Liver (tissue), 9 donors: Measurements from ENCODE around the gene TARM1. TPM values are rescaled to one million over a fixed set of nuclear protein-coding genes. Genes with fewer than 3 reads are reported as not detected.

ENCODE experiments used
- DNase-seq: peaks from one replicate; pipeline ENCODE4 v3.0.0-alpha.2; 2017; ENCODE audit warnings: low spot score
- H3K27ac ChIP-seq, 2 donors: one replicate each; pipeline ENCODE4 v1.7.0; 2013; ENCODE audit warnings: inconsistent platforms in 2 of 2, low read length in 2 of 2, control low read depth in 1 of 2, low read depth in 1 of 2, mild to moderate bottlenecking in 1 of 2
- H3K27me3 ChIP-seq, 4 donors: one replicate each; pipeline versions ENCODE4 v1.6.1 to v1.7.0; 2013; ENCODE audit warnings: low read length in 3 of 4, inconsistent platforms in 1 of 4, mild to moderate bottlenecking in 1 of 4, moderate library complexity in 1 of 4; ENCODE audit not compliant: control insufficient read depth in 4 of 4, insufficient read depth in 4 of 4
- H3K36me3 ChIP-seq, 4 donors: one replicate each; pipeline versions ENCODE4 v1.6.1 to v1.7.0; 2013; ENCODE audit warnings: low read length in 3 of 4, mild to moderate bottlenecking in 3 of 4, low read depth in 1 of 4, moderate library complexity in 1 of 4; ENCODE audit not compliant: control insufficient read depth in 4 of 4, insufficient read depth in 3 of 4
- H3K4me1 ChIP-seq, 4 donors: one replicate each; pipeline versions ENCODE4 v1.6.1 to v1.7.0; 2013; ENCODE audit warnings: low read length in 3 of 4, mild to moderate bottlenecking in 3 of 4, moderate library complexity in 1 of 4; ENCODE audit not compliant: control insufficient read depth in 4 of 4, insufficient read depth in 4 of 4
- H3K4me3 ChIP-seq, 3 donors: one replicate each; pipeline versions ENCODE4 v1.6.1 to v1.7.0; 2013; ENCODE audit warnings: low read length in 3 of 3, control low read depth in 1 of 3, low read depth in 1 of 3, mild to moderate bottlenecking in 1 of 3
- H3K9ac ChIP-seq, 2 donors: one replicate each; pipeline ENCODE4 v1.7.0; 2013; ENCODE audit warnings: low read length in 2 of 2, mild to moderate bottlenecking in 2 of 2, moderate library complexity in 2 of 2, control low read depth in 1 of 2, low read depth in 1 of 2
- H3K9me3 ChIP-seq, 4 donors: one replicate each; pipeline versions ENCODE4 v1.6.1 to v1.7.0; 2013; ENCODE audit warnings: low read length in 3 of 4; ENCODE audit not compliant: control insufficient read depth in 4 of 4
- EGR1 ChIP-seq, 2 donors: IDR thresholded peaks; 2 replicates each; pipeline ENCODE4 v1.6.1; 2016 to 2018; ENCODE audit warnings: antibody characterized with exemption in 2 of 2, low read depth in 2 of 2
- FOXA1 ChIP-seq: IDR thresholded peaks from 2 replicates; pipeline ENCODE4 v1.6.1; 2016; ENCODE audit warnings: antibody characterized with exemption
- GABPA ChIP-seq, 2 donors: IDR thresholded peaks in 1 of 2; conservative IDR thresholded peaks in 1 of 2; 2 replicates each; pipeline ENCODE4 v1.6.1; 2016; ENCODE audit warnings: antibody characterized with exemption in 2 of 2, mild to moderate bottlenecking in 1 of 2, moderate library complexity in 1 of 2
- HNF4G ChIP-seq: IDR thresholded peaks from 2 replicates; pipeline ENCODE4 v1.6.1; 2016; ENCODE audit warnings: antibody characterized with exemption
- NR2F2 ChIP-seq: IDR thresholded peaks from 2 replicates; pipeline ENCODE4 v1.6.1; 2016; ENCODE audit warnings: antibody characterized with exemption
- RAD21 ChIP-seq, 2 donors: IDR thresholded peaks; 2 replicates each; pipeline ENCODE4 v1.6.1; 2016; ENCODE audit warnings: antibody characterized with exemption in 2 of 2, mild to moderate bottlenecking in 2 of 2
- RXRA ChIP-seq, 2 donors: IDR thresholded peaks; 2 replicates each; pipeline ENCODE4 v1.6.1; 2017 to 2018; ENCODE audit warnings: antibody characterized with exemption in 2 of 2, mild to moderate bottlenecking in 1 of 2
- SP1 ChIP-seq: IDR thresholded peaks from 2 replicates; pipeline ENCODE4 v1.6.1; 2018; ENCODE audit warnings: antibody characterized with exemption, mild to moderate bottlenecking
- TAF1 ChIP-seq: conservative IDR thresholded peaks from 2 replicates; pipeline ENCODE4 v1.6.1; 2016; ENCODE audit warnings: antibody characterized with exemption, mild to moderate bottlenecking
- YY1 ChIP-seq: IDR thresholded peaks from 2 replicates; pipeline ENCODE4 v1.6.1; 2016; ENCODE audit warnings: antibody characterized with exemption, mild to moderate bottlenecking
- WGBS: extraction: QIAGEN DNeasy Blood & Tissue Kit; methylation state at CpG from one replicate; pipeline ENCODE4 v1.1.7; 2013; 5-methylcytosine and 5-hydroxymethylcytosine counted together
- polyA plus RNA-seq, 2 donors: library from polyadenylated mRNA; stranded (reverse) in 1 of 2; unstranded in 1 of 2; fragments of 200-250 nt in 1 of 2; fragments of >200 nt in 1 of 2; fragmentation: Nextera tagmentation in 1 of 2; extraction: Ambion mirVana in 1 of 2; gene quantifications; one replicate each; pipeline versions ENCODE4 v1.2.1 to v1.2.3, GENCODE V29; 2013 to 2015
- total RNA-seq, 2 donors: library from RNA; depleted of rRNA; stranded (reverse); fragments of >200 nt; gene quantifications; one replicate each; pipeline ENCODE4 v1.2.3, GENCODE V29; 2014
- TF ChIP-seq, protein P1 (sequence below): IDR thresholded peaks from 2 replicates; pipeline ENCODE4 v1.6.1; 2016; ENCODE audit warnings: antibody characterized with exemption
- TF ChIP-seq, protein P2 (sequence below): IDR thresholded peaks from 2 replicates; pipeline ENCODE4 v1.6.1; 2016; ENCODE audit warnings: antibody characterized with exemption
- donor health status: healthy.
- donor health status: healthy.
- donor health status: healthy.
- donor health status: healthy.
- donor health status: healthy.

TARM1 gene
- total and polyA plus RNA-seq, 4 donors: not detected

DNA sequence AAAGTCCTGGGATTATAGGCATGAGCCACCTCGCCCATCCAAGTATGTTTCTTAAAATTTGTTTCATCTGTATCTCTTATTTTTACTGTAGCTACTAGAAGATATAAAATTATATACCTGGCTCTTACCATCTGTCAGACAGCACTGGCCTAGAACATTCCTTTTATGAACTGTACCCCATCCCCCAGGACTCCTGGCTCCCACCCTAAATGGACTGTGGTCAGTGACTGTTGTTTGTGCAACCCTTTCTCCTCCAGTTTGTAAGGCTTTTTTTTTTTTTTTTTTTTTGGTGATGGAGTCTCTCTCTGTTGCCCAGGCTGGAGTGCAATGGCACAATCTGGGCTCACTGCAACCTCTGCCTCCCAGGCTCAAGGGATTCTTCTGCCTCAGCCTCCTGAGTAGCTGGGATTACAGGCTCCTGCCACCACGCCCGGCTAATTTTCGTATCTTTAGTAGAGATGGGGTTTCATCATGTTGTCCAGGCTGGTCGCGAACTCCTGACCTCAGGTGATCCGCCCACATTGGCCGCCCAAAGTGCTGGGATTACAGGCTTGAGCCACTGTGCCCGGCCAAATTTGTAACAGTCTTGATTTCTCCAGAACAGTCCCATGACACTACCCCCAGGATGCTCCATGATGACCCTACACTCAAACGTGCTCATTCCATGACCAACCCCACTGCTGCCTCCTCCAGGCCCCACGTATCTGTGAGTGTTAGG, 24.0 kb upstream of the TARM1 start:
- Histone ChIP-seq H3K36me3 (peaks cover 11 to 37% (median 15%) of the 10 kb centered on the region in 4 donors), H3K4me1 (peaks cover 0 to 24% (median 9%) of the 10 kb centered on the region in 4 donors), H3K27me3 (no peaks in the 10 kb centered on the region), H3K9ac (no peak overlapping the region), H3K9me3 (no peaks in the 10 kb centered on the region), H3K27ac (no peak overlapping the region), H3K4me3 (no peak overlapping the region)
- no peak for DNase-seq
- TF ChIP-seq FOXA1 (no peak), GABPA (IDR thresholded peaks at IDR 0.05 in 1 of 2, conservative IDR thresholded peaks at IDR 0.05 in 1 of 2) (no peak), YY1 (no peak), EGR1 (IDR thresholded peaks at IDR 0.05; ENCODE audit: low read depth in 2 of 2) (no peak), RAD21 (IDR thresholded peaks at IDR 0.05) (no peak), NR2F2 (no peak)
- TF ChIP-seq, protein P1, sequence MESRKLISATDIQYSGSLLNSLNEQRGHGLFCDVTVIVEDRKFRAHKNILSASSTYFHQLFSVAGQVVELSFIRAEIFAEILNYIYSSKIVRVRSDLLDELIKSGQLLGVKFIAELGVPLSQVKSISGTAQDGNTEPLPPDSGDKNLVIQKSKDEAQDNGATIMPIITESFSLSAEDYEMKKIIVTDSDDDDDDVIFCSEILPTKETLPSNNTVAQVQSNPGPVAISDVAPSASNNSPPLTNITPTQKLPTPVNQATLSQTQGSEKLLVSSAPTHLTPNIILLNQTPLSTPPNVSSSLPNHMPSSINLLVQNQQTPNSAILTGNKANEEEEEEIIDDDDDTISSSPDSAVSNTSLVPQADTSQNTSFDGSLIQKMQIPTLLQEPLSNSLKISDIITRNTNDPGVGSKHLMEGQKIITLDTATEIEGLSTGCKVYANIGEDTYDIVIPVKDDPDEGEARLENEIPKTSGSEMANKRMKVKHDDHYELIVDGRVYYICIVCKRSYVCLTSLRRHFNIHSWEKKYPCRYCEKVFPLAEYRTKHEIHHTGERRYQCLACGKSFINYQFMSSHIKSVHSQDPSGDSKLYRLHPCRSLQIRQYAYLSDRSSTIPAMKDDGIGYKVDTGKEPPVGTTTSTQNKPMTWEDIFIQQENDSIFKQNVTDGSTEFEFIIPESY: no peak
- 73% methylated on average over 11 of the region's 11 CpGs for WGBS

DNA sequence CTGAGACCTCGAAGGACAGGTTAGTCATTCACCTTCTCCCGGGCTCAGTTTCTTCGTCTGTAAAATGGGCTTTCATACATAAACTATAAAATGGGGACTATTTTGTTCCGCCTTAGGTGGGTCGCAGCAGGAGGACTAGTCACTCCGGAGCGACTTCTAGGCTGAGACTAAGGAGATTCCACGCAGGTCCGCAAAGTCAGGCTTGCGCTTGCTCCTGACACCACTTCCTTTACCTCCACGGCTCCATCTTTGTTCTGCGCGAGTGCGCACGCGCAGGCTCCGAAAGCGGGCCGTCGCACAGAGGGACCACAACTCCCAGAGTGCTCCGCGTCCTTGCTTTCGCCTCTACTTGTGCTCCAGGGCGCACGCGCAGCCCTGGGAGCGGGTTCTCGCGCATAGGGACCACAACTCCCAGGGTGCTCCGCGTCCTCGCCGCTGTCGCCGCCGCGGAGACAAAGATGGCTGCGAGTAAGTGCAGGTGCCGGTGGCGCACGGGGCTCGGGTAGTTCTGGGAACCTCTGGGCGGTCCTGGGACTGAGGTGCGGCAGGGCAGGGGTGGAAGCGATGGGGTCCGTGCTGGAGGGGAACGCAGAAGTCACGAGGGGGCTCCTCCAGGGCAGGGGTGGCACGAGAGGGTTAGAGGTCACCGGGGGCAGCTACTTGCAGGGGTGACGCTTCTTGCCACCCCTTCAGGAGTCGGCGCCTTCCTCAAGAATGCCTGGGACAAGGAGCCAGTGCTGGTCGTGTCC, 21.4 kb upstream of the TARM1 start, which contains the start of gene NDUFA3:
NDUFA3 (plus strand) TSS at position 435 of the 749 bp plus-strand sequence; CDS start at position 459, 24 bp downstream.
- H3K9ac ChIP-seq: peak within 1 kb of the TSS; percentile 26 to 81
- TF ChIP-seq HNF4G (no peak), SP1 (peak; percentile 28), GABPA (IDR thresholded peaks at IDR 0.05 in 1 of 2, conservative IDR thresholded peaks at IDR 0.05 in 1 of 2) (peak in 1 of 2 donors; percentile 80), YY1 (peak; percentile 99), TAF1 (no peak), RXRA (IDR thresholded peaks at IDR 0.05) (no peak)
- TF ChIP-seq, protein P1: peak; percentile 96
- TF ChIP-seq, protein P2, sequence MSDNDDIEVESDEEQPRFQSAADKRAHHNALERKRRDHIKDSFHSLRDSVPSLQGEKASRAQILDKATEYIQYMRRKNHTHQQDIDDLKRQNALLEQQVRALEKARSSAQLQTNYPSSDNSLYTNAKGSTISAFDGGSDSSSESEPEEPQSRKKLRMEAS: peak; percentile 38
- peak within 1 kb of the TSS; percentile 93 to 94 (median 94) for H3K4me3 ChIP-seq
- DNase-seq: peak; percentile 96
- H3K27me3 ChIP-seq: no peaks in the 10 kb centered on the region
- H3K27ac ChIP-seq: peak within 1 kb of the TSS; percentile 36 to 55
- peaks cover 0 to 15% (median 8%) of the 10 kb centered on the region in 4 donors for H3K36me3 ChIP-seq
- 3% methylated on average over 54 of the region's 54 CpGs for WGBS
- H3K9me3 ChIP-seq: no peaks in the 10 kb centered on the region
- H3K4me1 ChIP-seq: peaks cover 0 to 24% (median 9%) of the 10 kb centered on the region in 4 donors
